CD4-positive, alpha-beta T cell (primary cell): ENCODE results near the gene TEPSIN. TPM values are rescaled to one million over a fixed set of nuclear protein-coding genes. Genes with fewer than 3 reads are reported as not detected.

ENCODE experiments used
- ATAC-seq: fragments of 200-7000 bp; cut with Tn5 transposase; one replicate; pipeline ENCODE4 v1.10.0; 2022; ENCODE audit warnings: mild to moderate bottlenecking; ENCODE audit not compliant: poor library complexity
- CTCF ChIA-PET: fragments of 350-600 bp; sonication (Branson Sonifier 250); formaldehyde crosslinking; loops from one replicate; lab custom pipeline; 2021; ENCODE audit warnings: antibody characterized with exemption, inconsistent platforms; lab: Charles Lee
- POLR2A ChIA-PET: fragments of 350-600 bp; sonication (Branson Sonifier 250); formaldehyde crosslinking; loops from one replicate; lab custom pipeline; 2021; ENCODE audit warnings: antibody characterized with exemption, inconsistent platforms; lab: Charles Lee
- DNase-seq, 14 experiments: peaks; one replicate each; pipeline ENCODE4 v3.0.0-alpha.2; 2013 to 2020; ENCODE audit warnings: mixed read lengths in 2 of 14
- H3K27ac ChIP-seq, 2 donors: one replicate each; pipeline versions ENCODE4 v1.5.1 to v1.7.0; 2013; ENCODE audit warnings: low read length in 2 of 2, low read depth in 1 of 2, mild to moderate bottlenecking in 1 of 2
- H3K27me3 ChIP-seq, 2 experiments: 1 replicate in 1 of 2; 2 replicates in 1 of 2; pipeline versions ENCODE4 v1.6.1 to v1.7.0; 2013; ENCODE audit warnings: low read length in 2 of 2, control low read depth in 1 of 2, mild to moderate bottlenecking in 1 of 2, moderate library complexity in 1 of 2; ENCODE audit not compliant: insufficient read depth in 2 of 2, control insufficient read depth in 1 of 2
- H3K36me3 ChIP-seq: one replicate; pipeline ENCODE4 v1.6.1; 2013; ENCODE audit warnings: low read length, control low read depth; ENCODE audit not compliant: insufficient read depth
- H3K4me1 ChIP-seq: one replicate; pipeline ENCODE4 v1.6.1; 2013; ENCODE audit warnings: low read length, control low read depth; ENCODE audit not compliant: insufficient read depth
- H3K4me3 ChIP-seq: one replicate; pipeline ENCODE4 v1.5.1; 2013; ENCODE audit warnings: mild to moderate bottlenecking, low read length, moderate library complexity
- H3K9me3 ChIP-seq, 2 experiments: 1 replicate in 1 of 2; 2 replicates in 1 of 2; pipeline versions ENCODE4 v1.6.1 to v1.7.0; 2013; ENCODE audit warnings: low read length in 2 of 2, mild to moderate bottlenecking in 2 of 2, control low read depth in 1 of 2, moderate library complexity in 1 of 2; ENCODE audit not compliant: control insufficient read depth in 1 of 2, insufficient read depth in 1 of 2
- H3K27ac Mint-ChIP-seq: one replicate; pipeline ENCODE4 v1.8.0; 2020; ENCODE audit warnings: mixed read lengths
- H3K27me3 Mint-ChIP-seq: one replicate; pipeline ENCODE4 v1.8.0; 2021; ENCODE audit warnings: mixed read lengths
- H3K36me3 Mint-ChIP-seq: one replicate; pipeline ENCODE4 v1.8.0; 2021; ENCODE audit warnings: low read depth, mixed read lengths
- H3K4me1 Mint-ChIP-seq: one replicate; pipeline ENCODE4 v1.8.0; 2021; ENCODE audit warnings: low read depth, mixed read lengths
- H3K4me3 Mint-ChIP-seq: one replicate; pipeline ENCODE4 v1.8.0; 2020; ENCODE audit warnings: mild to moderate bottlenecking, mixed read lengths
- H3K9me3 Mint-ChIP-seq: one replicate; pipeline ENCODE4 v1.8.0; 2020; ENCODE audit warnings: mixed read lengths
- CTCF ChIP-seq: fragments of 200-600 bp; IDR thresholded peaks from one replicate; pipeline ENCODE4 v1.8.0; 2022; ENCODE audit warnings: antibody characterized with exemption, mild to moderate bottlenecking
- intact Hi-C, 2 experiments: fragments of 100-400 bp; cut with DNase I in 1 of 2; cut with micrococcal nuclease in 1 of 2; formaldehyde crosslinking; loops; one replicate each; pipeline versions ENCODE4 v1.15.1 to v1.9.0; 2023 to 2025; cut with DNase I, micrococcal nuclease
- total RNA-seq, 174 experiments: library from RNA in 2 of 174; stranded (reverse) in 2 of 174; gene quantifications; one replicate each; pipeline ENCODE4 v1.2.3 and lab custom pipeline; 2021 to 2026

TEPSIN gene
- total RNA-seq, 2 experiments from 2014 or later: 68.2 to 74.4 TPM

GRCh38 chr17:81187586-81188490 is 51.0 kb downstream of the TEPSIN start:
- ChIA-PET POLR2A (no interaction called here), CTCF (no interaction called here)
- H3K4me3 Mint-ChIP-seq: no peak overlapping the region
- intact Hi-C loops: no loop called here
- Histone ChIP-seq H3K27ac (no peak overlapping the region), H3K4me1 (no peaks in the 10 kb centered on the region), H3K36me3 (no peaks in the 10 kb centered on the region), H3K27me3 (peaks cover 0 to 2% of the 10 kb centered on the region in 2 experiments), H3K4me3 (no peak overlapping the region), H3K9me3 (peaks cover 0 to 8% of the 10 kb centered on the region in 2 experiments)
- H3K27me3 Mint-ChIP-seq: no peaks in the 10 kb centered on the region
- no peaks in the 10 kb centered on the region for H3K9me3 Mint-ChIP-seq
- no peak for ATAC-seq
- peaks cover 4% of the 10 kb centered on the region for H3K36me3 Mint-ChIP-seq
- TF ChIP-seq CTCF: no peak
- DNase-seq: no peak
- H3K4me1 Mint-ChIP-seq: no peaks in the 10 kb centered on the region
- no peak overlapping the region for H3K27ac Mint-ChIP-seq

GRCh38 chr17:81187120-81187519 is 51.7 kb downstream of the TEPSIN start:
- no peak overlapping the region for H3K4me3 ChIP-seq
- no peak overlapping the region for H3K27ac Mint-ChIP-seq
- DNase-seq: no peak
- no peak overlapping the region for H3K4me3 Mint-ChIP-seq
- intact Hi-C loops: no loop called here
- no peak overlapping the region for H3K27ac ChIP-seq
- H3K36me3 ChIP-seq: no peaks in the 10 kb centered on the region
- peaks cover 4% of the 10 kb centered on the region for H3K36me3 Mint-ChIP-seq
- ATAC-seq: no peak
- H3K9me3 ChIP-seq: peaks cover 0 to 8% of the 10 kb centered on the region in 2 experiments
- H3K4me1 ChIP-seq: no peaks in the 10 kb centered on the region
- H3K9me3 Mint-ChIP-seq: no peaks in the 10 kb centered on the region
- POLR2A ChIA-PET: no interaction called here
- CTCF ChIA-PET: no interaction called here
- H3K4me1 Mint-ChIP-seq: no peaks in the 10 kb centered on the region
- H3K27me3 ChIP-seq: peaks cover 0 to 2% of the 10 kb centered on the region in 2 experiments
- TF ChIP-seq CTCF: no peak
- H3K27me3 Mint-ChIP-seq: no peaks in the 10 kb centered on the region

- no peak for ATAC-seq
- H3K4me3 ChIP-seq: no peak overlapping the region
- no peaks in the 10 kb centered on the region for H3K4me1 Mint-ChIP-seq
- no peaks in the 10 kb centered on the region for H3K27me3 Mint-ChIP-seq
- intact Hi-C loops: no loop called here
- no peak overlapping the region for H3K27ac Mint-ChIP-seq
- POLR2A ChIA-PET: no interaction called here
- no peak overlapping the region for H3K27ac ChIP-seq
- no peak for TF ChIP-seq CTCF
- peaks cover 4% of the 10 kb centered on the region for H3K36me3 Mint-ChIP-seq
- no peak overlapping the region for H3K4me3 Mint-ChIP-seq
- peaks cover 0 to 2% of the 10 kb centered on the region in 2 experiments for H3K27me3 ChIP-seq
- no peaks in the 10 kb centered on the region for H3K36me3 ChIP-seq
- no peaks in the 10 kb centered on the region for H3K4me1 ChIP-seq
- H3K9me3 ChIP-seq: peaks cover 0 to 8% of the 10 kb centered on the region in 2 experiments
- DNase-seq: no peak
- CTCF ChIA-PET: no interaction called here
- H3K9me3 Mint-ChIP-seq: no peaks in the 10 kb centered on the region
Observed at GRCh38 chr17:81186203-81186602, 52.7 kb downstream of the TEPSIN start.
